ENCODE data around the gene SORBS2. TPM values are rescaled to one million over a fixed set of nuclear protein-coding genes. Genes with fewer than 3 reads are reported as not detected.

The SORBS2 gene
- total RNA-seq, 1 experiment from 2014 or later: 17.4 TPM

- Histone ChIP-seq H3K36me3 (no peaks in the 10 kb centered on the region), H3K4me1 (replicated peaks) (peaks cover 6% of the 10 kb centered on the region; the same call in 1 of the 2 replicates), H3K4me3 (no peak overlapping the region), H3K27ac (no peak overlapping the region), H3K27me3 (replicated peaks) (no peaks in the 10 kb centered on the region), H3K9me3 (replicated peaks) (no peaks in the 10 kb centered on the region)
- DNase-seq (ENCODE audit: low read depth in 1 of 2, low spot score in 2 of 2): peak; percentile 61 to 65
These were observed 214.3 kb downstream of the SORBS2 start for GRCh38 chr4:185597532-185598188.

DNA sequence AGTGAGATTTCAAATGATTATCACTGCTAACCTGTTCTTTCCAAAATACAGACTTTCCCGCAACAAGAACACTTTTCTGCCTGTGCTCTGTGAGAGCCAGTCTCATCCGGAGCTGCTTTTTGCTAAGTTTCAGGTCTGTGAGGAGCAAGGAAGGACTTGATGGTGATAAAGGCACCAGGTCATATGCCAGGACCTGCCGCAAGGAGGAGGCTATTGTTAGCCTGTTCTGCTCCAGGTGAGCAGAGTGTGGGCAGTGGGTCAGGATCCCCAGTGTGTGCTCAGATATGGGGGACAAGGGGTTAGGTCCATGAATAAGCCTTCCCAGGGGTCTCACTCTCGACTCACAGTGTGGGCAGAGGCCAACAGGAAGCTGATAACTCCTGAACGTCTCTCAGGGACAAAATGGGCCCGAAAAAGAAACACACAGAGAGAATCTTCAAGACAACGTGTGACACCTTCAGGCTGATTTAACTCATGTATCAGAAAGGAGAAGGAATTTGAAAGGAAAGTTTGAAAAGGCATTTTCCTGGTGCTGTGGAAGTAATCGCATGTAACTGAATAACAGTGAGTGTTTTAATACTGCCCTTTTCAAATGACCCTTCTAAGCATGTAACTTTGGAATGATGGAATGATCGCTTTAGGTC is 219.0 kb downstream of the SORBS2 start:
- no peak overlapping the region for H3K27ac ChIP-seq
- no peaks in the 10 kb centered on the region for H3K27me3 ChIP-seq (replicated peaks)
- peaks cover 27% of the 10 kb centered on the region for H3K4me1 ChIP-seq (replicated peaks)
- H3K9me3 ChIP-seq (replicated peaks): no peaks in the 10 kb centered on the region
- no peak overlapping the region for H3K4me3 ChIP-seq
- DNase-seq (ENCODE audit: low read depth in 1 of 2, low spot score in 2 of 2): no peak
- no peaks in the 10 kb centered on the region for H3K36me3 ChIP-seq

GRCh38 chr4:185592438-185592837 is 219.6 kb downstream of the SORBS2 start:
- Histone ChIP-seq H3K9me3 (replicated peaks) (no peaks in the 10 kb centered on the region), H3K36me3 (no peaks in the 10 kb centered on the region), H3K4me1 (replicated peaks) (peaks cover 22% of the 10 kb centered on the region), H3K27me3 (replicated peaks) (no peaks in the 10 kb centered on the region), H3K27ac (no peak overlapping the region), H3K4me3 (no peak overlapping the region)
- DNase-seq (ENCODE audit: low read depth in 1 of 2, low spot score in 2 of 2): no peak

DNA sequence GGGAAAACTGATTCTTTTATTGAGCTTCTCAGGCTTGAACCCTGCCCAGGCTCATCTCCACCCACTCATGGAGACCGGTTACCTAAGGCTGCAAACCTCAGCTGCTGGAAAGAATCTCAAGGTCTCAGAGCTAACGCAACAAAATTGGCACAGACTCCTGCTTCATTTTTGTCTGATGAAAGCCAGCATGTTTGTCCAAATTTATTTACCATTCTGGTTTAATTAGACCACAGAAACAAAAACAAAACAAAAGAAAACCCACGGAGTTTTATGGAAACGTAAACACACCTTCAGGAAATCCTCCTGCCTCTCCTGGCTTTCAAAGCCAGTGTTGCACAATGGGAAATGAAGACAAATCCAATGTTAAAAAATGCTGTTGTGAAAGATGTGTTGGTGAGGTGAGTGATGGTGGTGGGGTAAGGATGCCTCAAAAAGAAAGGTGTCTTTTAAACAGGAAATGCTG is 220.3 kb downstream of the SORBS2 start:
- peak in 1 of 2 experiments; percentile 42 for DNase-seq (ENCODE audit: low read depth in 1 of 2, low spot score in 2 of 2)
- no peaks in the 10 kb centered on the region for H3K36me3 ChIP-seq
- peaks cover 21% of the 10 kb centered on the region for H3K4me1 ChIP-seq (replicated peaks)
- H3K9me3 ChIP-seq (replicated peaks): no peaks in the 10 kb centered on the region
- no peaks in the 10 kb centered on the region for H3K27me3 ChIP-seq (replicated peaks)
- H3K27ac ChIP-seq: no peak overlapping the region
- no peak overlapping the region for H3K4me3 ChIP-seq

DNA sequence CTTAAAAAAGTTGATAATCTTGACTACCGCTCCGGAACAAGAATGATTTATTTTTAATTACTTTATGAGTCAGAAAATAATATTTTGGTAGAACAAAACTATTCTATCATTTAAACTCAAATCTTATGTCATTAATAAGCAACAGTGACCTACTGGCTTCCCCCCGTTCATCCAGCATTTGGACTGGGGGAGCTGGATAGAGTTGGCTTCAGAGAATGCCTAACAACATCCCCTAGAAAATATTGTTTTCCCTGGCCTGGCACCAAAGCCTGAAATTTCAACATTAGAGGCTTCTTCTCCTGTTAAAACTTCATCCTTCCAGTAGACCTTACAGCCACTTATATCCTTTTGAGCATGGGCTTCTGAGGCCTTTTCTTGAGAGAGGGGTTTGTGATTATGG is 221.0 kb downstream of the SORBS2 start:
- Histone ChIP-seq H3K9me3 (replicated peaks) (no peaks in the 10 kb centered on the region), H3K36me3 (no peaks in the 10 kb centered on the region), H3K4me3 (no peak overlapping the region), H3K27ac (no peak overlapping the region), H3K27me3 (replicated peaks) (no peaks in the 10 kb centered on the region), H3K4me1 (replicated peaks) (peaks cover 21% of the 10 kb centered on the region)
- no peak for DNase-seq (ENCODE audit: low read depth in 1 of 2, low spot score in 2 of 2)

DNA sequence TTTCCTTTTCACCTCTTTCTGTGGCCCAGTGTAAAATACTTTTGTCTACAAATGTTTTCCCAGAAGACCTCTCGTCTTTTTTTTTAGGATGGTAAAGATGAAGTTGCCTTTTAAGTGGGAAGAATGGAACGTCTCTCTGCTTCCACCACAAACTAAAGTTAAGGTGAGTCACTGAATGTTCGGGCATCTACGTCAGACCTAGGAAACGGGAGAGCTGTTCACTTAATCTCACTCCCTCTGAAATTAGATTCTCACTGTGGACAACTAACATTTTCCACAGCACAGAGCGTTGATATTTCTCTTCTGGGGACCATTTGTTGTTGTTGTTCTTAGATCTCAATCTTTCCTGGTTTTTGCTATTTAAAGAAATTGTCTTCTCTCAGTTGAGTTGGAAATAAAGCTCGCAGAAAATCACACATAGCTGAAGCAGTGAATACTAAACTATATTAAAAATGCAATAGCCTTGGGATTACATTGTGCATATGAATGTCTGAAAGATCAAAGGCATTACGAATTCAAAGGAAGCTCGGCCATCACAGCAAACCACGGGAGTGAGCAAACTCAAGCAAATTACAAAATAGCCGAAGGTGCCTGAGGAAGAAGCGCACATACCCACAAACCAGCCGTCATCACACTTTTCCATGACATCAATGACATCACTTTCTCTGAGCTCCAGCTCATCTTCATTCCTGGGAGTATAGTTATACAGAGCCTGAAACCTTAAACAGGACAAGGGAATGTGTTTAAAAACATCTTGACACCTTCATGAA is 222.7 kb downstream of the SORBS2 start:
- Histone ChIP-seq H3K9me3 (replicated peaks) (no peaks in the 10 kb centered on the region), H3K27ac (peak overlapping the region; percentile 34), H3K27me3 (replicated peaks) (no peaks in the 10 kb centered on the region), H3K4me3 (no peak overlapping the region), H3K4me1 (replicated peaks) (peaks cover 21% of the 10 kb centered on the region), H3K36me3 (no peaks in the 10 kb centered on the region)
- DNase-seq (ENCODE audit: low read depth in 1 of 2, low spot score in 2 of 2): peak in 1 of 2 experiments; percentile 62

DNA sequence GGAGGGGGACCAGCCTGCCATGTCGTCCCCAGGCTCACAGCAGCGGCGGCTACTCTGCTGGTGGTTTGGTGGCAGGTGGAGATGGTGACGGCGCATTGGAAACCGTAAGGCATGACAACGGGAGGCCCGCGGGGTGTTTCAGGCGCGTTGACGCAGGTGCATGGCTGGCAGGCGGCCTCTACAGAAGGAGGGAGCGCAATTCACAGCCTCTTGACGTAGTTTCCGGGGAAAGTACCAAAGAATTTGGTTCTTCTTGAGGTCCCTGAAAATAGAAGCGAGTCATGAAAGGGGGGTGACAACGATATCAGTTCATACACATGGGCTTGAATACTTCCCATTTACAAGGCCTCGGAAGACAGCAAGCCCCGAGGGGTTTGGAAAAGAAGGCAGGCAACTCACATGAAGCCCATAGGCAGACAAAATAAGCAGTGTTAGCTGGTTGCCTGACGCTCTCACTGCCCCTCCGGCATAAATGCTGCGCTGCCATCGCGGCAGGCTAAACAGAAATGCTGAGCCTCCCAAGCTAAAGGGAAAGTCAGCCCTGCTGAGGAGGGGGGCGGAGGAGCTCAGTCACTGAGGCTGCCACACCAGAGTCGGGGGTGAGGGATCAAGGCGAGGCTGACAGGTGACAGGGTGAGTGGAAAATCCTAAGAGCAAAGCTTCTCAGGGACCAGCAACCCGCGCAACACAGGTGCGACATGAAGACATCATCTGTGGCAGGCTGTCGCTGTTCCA is 224.4 kb downstream of the SORBS2 start:
- Histone ChIP-seq H3K27me3 (replicated peaks) (no peaks in the 10 kb centered on the region), H3K4me3 (no peak overlapping the region), H3K27ac (no peak overlapping the region), H3K9me3 (replicated peaks) (no peaks in the 10 kb centered on the region), H3K36me3 (no peaks in the 10 kb centered on the region), H3K4me1 (replicated peaks) (peaks cover 21% of the 10 kb centered on the region)
- no peak for DNase-seq (ENCODE audit: low read depth in 1 of 2, low spot score in 2 of 2)

DNA sequence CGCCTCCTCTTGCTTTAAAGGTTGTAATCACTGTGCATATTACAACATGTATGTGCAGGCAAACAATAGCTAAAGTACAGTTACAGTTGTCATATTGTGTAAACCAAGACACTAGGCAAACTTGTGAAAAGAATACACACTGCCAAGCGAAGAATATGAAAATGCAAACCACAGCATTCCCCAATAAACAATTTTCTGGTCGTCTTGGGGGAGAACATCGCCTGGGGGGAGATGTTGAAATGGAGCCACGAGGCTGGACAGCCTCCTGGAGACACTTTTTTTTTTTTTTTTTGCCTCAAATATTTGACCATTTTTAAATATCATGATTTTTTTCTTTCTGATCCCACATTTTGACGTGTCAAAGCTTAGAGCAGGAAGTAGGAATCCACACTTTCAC is 225.0 kb downstream of the SORBS2 start:
- Histone ChIP-seq H3K9me3 (replicated peaks) (no peaks in the 10 kb centered on the region), H3K36me3 (no peaks in the 10 kb centered on the region), H3K4me1 (replicated peaks) (peaks cover 21% of the 10 kb centered on the region), H3K27me3 (replicated peaks) (no peaks in the 10 kb centered on the region), H3K4me3 (no peak overlapping the region), H3K27ac (no peak overlapping the region)
- no peak for DNase-seq (ENCODE audit: low read depth in 1 of 2, low spot score in 2 of 2)

DNA sequence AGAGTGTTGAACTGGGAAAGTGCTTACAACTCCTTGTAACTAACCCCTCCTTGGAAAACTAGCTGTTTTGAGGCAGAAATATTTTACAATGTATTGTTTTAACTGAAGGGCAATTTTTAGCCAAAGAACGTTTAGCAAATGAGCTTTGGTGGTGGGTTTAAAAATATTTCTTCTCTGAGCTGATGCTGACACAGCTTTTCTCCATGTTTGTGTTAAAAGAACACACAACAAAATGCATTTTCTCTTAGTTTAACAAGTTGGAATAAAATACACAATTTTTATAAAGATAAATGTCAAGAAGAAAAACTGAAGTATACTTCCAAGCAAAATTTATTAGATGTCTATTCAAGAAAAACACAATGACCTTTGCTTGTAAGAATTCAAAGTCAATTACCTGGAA is 226.8 kb downstream of the SORBS2 start:
- Histone ChIP-seq H3K4me1 (replicated peaks) (peaks cover 13% of the 10 kb centered on the region), H3K9me3 (replicated peaks) (no peaks in the 10 kb centered on the region), H3K4me3 (no peak overlapping the region), H3K36me3 (no peaks in the 10 kb centered on the region), H3K27ac (no peak overlapping the region), H3K27me3 (replicated peaks) (no peaks in the 10 kb centered on the region)
- DNase-seq (ENCODE audit: low read depth in 1 of 2, low spot score in 2 of 2): no peak

DNA sequence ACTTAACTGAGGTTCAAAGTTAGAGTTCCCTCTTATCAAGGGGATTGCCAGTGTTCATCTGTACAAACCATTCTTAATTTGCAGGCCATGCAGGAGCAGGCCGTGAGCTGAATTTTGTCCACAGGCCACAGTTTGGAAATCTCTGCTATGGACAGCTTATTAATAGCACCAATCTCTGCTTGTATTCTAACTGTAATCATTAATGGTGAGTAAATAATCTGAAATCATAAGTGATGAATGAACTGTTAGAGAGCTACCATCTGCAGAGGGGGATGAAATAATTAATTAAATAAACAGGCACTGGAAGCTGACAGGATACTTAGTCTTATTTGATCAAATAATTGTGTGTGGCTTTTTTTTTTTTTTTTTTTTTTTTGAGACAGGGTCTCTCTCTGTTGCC is 228.2 kb downstream of the SORBS2 start:
- DNase-seq (ENCODE audit: low read depth in 1 of 2, low spot score in 2 of 2): no peak
- Histone ChIP-seq H3K27me3 (replicated peaks) (no peaks in the 10 kb centered on the region), H3K4me3 (no peak overlapping the region)

GRCh38 chr4:185582651-185583400 is 229.2 kb downstream of the SORBS2 start:
- Histone ChIP-seq H3K4me1 (replicated peaks) (no peaks in the 10 kb centered on the region), H3K4me3 (no peak overlapping the region), H3K36me3 (no peaks in the 10 kb centered on the region), H3K9me3 (replicated peaks) (no peaks in the 10 kb centered on the region), H3K27me3 (replicated peaks) (no peaks in the 10 kb centered on the region), H3K27ac (no peak overlapping the region)
- DNase-seq (ENCODE audit: low read depth in 1 of 2, low spot score in 2 of 2): no peak

More for the DNA sequence above, 228.2 kb downstream of the SORBS2 start:
- Histone ChIP-seq H3K27ac (no peak overlapping the region), H3K4me1 (replicated peaks) (peaks cover 3% of the 10 kb centered on the region), H3K9me3 (replicated peaks) (no peaks in the 10 kb centered on the region), H3K36me3 (no peaks in the 10 kb centered on the region)

- DNase-seq (ENCODE audit: low read depth in 1 of 2, low spot score in 2 of 2): no peak
- Histone ChIP-seq H3K36me3 (no peaks in the 10 kb centered on the region), H3K27me3 (replicated peaks) (no peaks in the 10 kb centered on the region), H3K4me3 (no peak overlapping the region), H3K4me1 (replicated peaks) (no peaks in the 10 kb centered on the region), H3K9me3 (replicated peaks) (no peaks in the 10 kb centered on the region), H3K27ac (no peak overlapping the region)
These were observed 231.3 kb downstream of the SORBS2 start for GRCh38 chr4:185580699-185581098.

- Histone ChIP-seq H3K4me1 (replicated peaks) (peaks cover 8% of the 10 kb centered on the region), H3K36me3 (no peaks in the 10 kb centered on the region), H3K9me3 (replicated peaks) (no peaks in the 10 kb centered on the region), H3K27ac (no peak overlapping the region), H3K27me3 (replicated peaks) (no peaks in the 10 kb centered on the region), H3K4me3 (no peak overlapping the region)
- DNase-seq (ENCODE audit: low read depth in 1 of 2, low spot score in 2 of 2): no peak
These were observed 233.7 kb downstream of the SORBS2 start for GRCh38 chr4:185578284-185578683.
